GM23338 (cell line): ENCODE results near the gene GTF3C2.

Experiments
- CREB1 ChIP-seq: fragments of 250-450 bp; sonication (Bioruptor Pico); IDR thresholded peaks from 2 replicates; pipeline ENCODE4 v1.5.0; 2020; ENCODE audit warnings: low read depth, mild to moderate bottlenecking, moderate library complexity
- CTCF ChIP-seq, 2 experiments: fragments of 200-600 bp in 1 of 2; sonication (generic) in 1 of 2; conservative IDR thresholded peaks; 2 replicates each; pipeline versions ENCODE4 v1.5.1 to v1.6.1; 2016 to 2017; ENCODE audit warnings: antibody characterized with exemption in 2 of 2, low read depth in 2 of 2, mild to moderate bottlenecking in 2 of 2, moderate library complexity in 1 of 2
- EZH2 ChIP-seq: fragments of 200-600 bp; sonication (generic); IDR thresholded peaks from one replicate; pipeline ENCODE4 v1.8.0; 2017; ENCODE audit warnings: antibody characterized with exemption, mild to moderate bottlenecking, low read depth; ENCODE audit not compliant: unreplicated experiment
- EZH2phosphoT487 ChIP-seq: fragments of 200-600 bp; sonication (generic); IDR thresholded peaks from one replicate; pipeline ENCODE4 v1.8.1; 2018; ENCODE audit warnings: antibody characterized with exemption; ENCODE audit not compliant: unreplicated experiment
- POLR2AphosphoS5 ChIP-seq: IDR thresholded peaks from 2 replicates; pipeline ENCODE4 v1.6.1; 2016; ENCODE audit warnings: antibody characterized with exemption, low read depth

- no peak for TF ChIP-seq CTCF (conservative IDR thresholded peaks at IDR 0.05; ENCODE audit: low read depth in 2 of 2)
- no peak for TF ChIP-seq EZH2phosphoT487
- TF ChIP-seq EZH2 = no peak
- no peak for TF ChIP-seq POLR2AphosphoS5
- TF ChIP-seq CREB1 (CRISPR knock-in tag) = no peak
These were observed 32.8 kb downstream of the GTF3C2 start for GRCh38 chr2:27323596-27324285.
